Gastroesophageal sphincter (tissue), 4 donors: ENCODE data around the gene C2orf92. TPM values are rescaled to one million over a fixed set of nuclear protein-coding genes. Genes with fewer than 3 reads are reported as not detected.

ENCODE experiments used
- ATAC-seq: fragments of 150-250 bp; one replicate; pipeline ENCODE4 v1.9.1; 2016; ENCODE audit warnings: mild to moderate bottlenecking, moderate library complexity
- H3K27ac ChIP-seq, 4 donors: fragments of 200-600 bp; sonication (generic) in 3 of 4; 1 replicate in 3 of 4; 2 replicates in 1 of 4; pipeline ENCODE4 v1.5.1; 2016 to 2019
- H3K27me3 ChIP-seq: fragments of 200-600 bp; sonication (generic); one replicate; pipeline ENCODE4 v1.5.1; 2019
- H3K36me3 ChIP-seq, 2 donors: fragments of 200-600 bp; sonication (generic); one replicate each; pipeline ENCODE4 v1.5.1; 2019; ENCODE audit warnings: control low read depth in 1 of 2
- H3K4me1 ChIP-seq, 3 donors: fragments of 200-600 bp; sonication (generic); 1 replicate in 2 of 3; 2 replicates in 1 of 3; pipeline ENCODE4 v1.5.1; 2016 to 2019; ENCODE audit warnings: control low read depth in 2 of 3
- H3K4me3 ChIP-seq, 2 donors: fragments of 200-600 bp; sonication (generic); one replicate each; pipeline ENCODE4 v1.5.1; 2019; ENCODE audit warnings: mild to moderate bottlenecking in 1 of 2, moderate library complexity in 1 of 2
- H3K9me3 ChIP-seq, 3 donors: fragments of 200-600 bp; sonication (generic); one replicate each; pipeline ENCODE4 v1.5.1; 2017 to 2019; ENCODE audit warnings: control low read depth in 2 of 3
- EP300 ChIP-seq: sonication (generic); formaldehyde crosslinking; IDR thresholded peaks from one replicate; pipeline ENCODE4 v1.6.1; 2017; ENCODE audit warnings: antibody characterized with exemption, mild to moderate bottlenecking
- POLR2A ChIP-seq, 2 donors: fragments of 450-650 bp; IDR thresholded peaks; one replicate each; pipeline ENCODE4 v1.6.1; 2017; ENCODE audit warnings: antibody characterized with exemption in 2 of 2, mild to moderate bottlenecking in 2 of 2, moderate library complexity in 1 of 2
- POLR2AphosphoS5 ChIP-seq: sonication (generic); formaldehyde crosslinking; IDR thresholded peaks from one replicate; pipeline ENCODE4 v1.6.1; 2017; ENCODE audit warnings: antibody characterized with exemption
- WGBS, 2 donors: methylation state at CpG; one replicate each; pipeline ENCODE4 v1.1.5; 2018; ENCODE audit warnings: low coverage in 1 of 2; 5-methylcytosine and 5-hydroxymethylcytosine counted together
- total RNA-seq, 4 donors: library from RNA; depleted of rRNA; stranded (reverse); fragments of >200 nt; gene quantifications; one replicate each; pipeline ENCODE4 v1.1.0, GENCODE V29; 2016
- TF ChIP-seq, protein P1 (sequence below), 4 experiments: fragments of 200-600 bp in 2 of 4; fragments of 450-650 bp in 2 of 4; sonication (generic) in 1 of 4; IDR thresholded peaks; one replicate each; pipeline ENCODE4 v1.5.1; 2017 to 2019; ENCODE audit warnings: antibody characterized with exemption in 4 of 4, mild to moderate bottlenecking in 2 of 4, moderate library complexity in 2 of 4

Gene C2orf92
- total RNA-seq, 4 donors from 2014 or later: 1.5 to 6.7 (median 2.5) TPM

DNA sequence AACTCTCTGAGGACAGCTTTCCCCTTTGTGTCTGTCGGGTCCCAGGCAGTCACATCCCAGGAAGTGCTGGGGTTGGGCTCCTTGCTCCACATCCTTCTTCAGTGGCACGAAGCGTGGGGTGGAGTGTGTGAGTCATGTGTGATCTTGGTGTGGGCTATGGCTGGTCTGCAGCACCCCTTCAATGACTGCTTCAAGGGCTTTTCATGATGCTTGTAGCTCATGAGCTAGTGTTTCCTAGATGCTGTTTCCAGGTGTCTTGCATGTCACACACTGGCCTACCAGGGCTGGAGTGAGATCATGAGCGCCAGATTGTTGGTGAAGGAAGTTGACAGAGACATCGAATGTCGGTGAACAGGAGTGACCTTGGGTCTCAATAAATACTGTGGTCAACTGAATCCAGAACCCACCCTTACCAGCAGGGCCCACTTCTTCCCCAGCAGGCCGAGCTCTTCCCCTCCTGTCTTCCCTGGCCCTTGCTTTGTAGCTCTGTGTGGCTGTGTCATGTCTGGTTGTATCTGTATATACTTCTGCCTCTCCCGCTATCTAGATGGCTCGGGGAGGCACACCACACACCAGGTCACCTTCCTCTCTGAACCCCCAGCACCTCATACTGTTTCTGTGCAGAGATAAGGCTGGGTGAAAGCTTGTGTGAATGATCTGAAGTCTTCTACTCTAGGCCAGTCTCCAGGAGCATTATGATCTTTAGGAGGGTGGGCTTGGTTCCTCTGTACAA is 3.8 kb downstream of the C2orf92 start:
- Histone ChIP-seq H3K36me3 (no peaks in the 10 kb centered on the region), H3K4me1 (no peaks in the 10 kb centered on the region), H3K4me3 (no peak overlapping the region), H3K27ac (no peak overlapping the region), H3K27me3 (no peaks in the 10 kb centered on the region), H3K9me3 (no peaks in the 10 kb centered on the region)
- TF ChIP-seq POLR2AphosphoS5 (no peak), POLR2A (IDR thresholded peaks at IDR 0.05) (no peak), EP300 (no peak)
- TF ChIP-seq, protein P1, sequence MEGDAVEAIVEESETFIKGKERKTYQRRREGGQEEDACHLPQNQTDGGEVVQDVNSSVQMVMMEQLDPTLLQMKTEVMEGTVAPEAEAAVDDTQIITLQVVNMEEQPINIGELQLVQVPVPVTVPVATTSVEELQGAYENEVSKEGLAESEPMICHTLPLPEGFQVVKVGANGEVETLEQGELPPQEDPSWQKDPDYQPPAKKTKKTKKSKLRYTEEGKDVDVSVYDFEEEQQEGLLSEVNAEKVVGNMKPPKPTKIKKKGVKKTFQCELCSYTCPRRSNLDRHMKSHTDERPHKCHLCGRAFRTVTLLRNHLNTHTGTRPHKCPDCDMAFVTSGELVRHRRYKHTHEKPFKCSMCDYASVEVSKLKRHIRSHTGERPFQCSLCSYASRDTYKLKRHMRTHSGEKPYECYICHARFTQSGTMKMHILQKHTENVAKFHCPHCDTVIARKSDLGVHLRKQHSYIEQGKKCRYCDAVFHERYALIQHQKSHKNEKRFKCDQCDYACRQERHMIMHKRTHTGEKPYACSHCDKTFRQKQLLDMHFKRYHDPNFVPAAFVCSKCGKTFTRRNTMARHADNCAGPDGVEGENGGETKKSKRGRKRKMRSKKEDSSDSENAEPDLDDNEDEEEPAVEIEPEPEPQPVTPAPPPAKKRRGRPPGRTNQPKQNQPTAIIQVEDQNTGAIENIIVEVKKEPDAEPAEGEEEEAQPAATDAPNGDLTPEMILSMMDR (IDR thresholded peaks at IDR 0.05): no peak
- no peak for ATAC-seq
- 75 to 100% methylated on average over 4 to 7 of the region's 9 CpGs for WGBS, 2 donors

DNA sequence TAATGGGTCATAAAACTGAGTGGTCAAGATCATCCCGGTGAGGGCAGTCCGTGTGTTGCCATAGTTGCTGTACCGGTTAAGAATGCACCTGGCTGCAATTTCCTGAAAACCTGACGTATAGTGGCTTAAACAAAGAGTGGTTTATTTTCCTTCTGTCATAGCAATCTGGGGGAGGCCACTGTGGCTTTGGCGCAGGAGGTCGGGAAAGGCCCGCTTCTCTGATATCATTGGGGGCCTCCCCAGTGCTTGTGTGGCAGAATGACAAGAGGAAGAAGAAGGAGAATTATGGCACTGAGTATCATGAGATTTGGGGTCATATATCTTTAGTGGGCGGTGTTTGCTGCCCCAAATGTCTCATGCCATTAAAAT is 4.4 kb downstream of the C2orf92 start:
- no peaks in the 10 kb centered on the region for H3K4me1 ChIP-seq
- no peaks in the 10 kb centered on the region for H3K36me3 ChIP-seq
- H3K9me3 ChIP-seq: no peaks in the 10 kb centered on the region
- ATAC-seq: no peak
- 65 to 85% methylated on average over 4 to 5 of the region's 8 CpGs for WGBS, 2 donors
- no peak overlapping the region for H3K27ac ChIP-seq
- H3K27me3 ChIP-seq: no peaks in the 10 kb centered on the region
- H3K4me3 ChIP-seq: no peak overlapping the region
- TF ChIP-seq, protein P1 (IDR thresholded peaks at IDR 0.05): no peak
- TF ChIP-seq EP300 (no peak), POLR2A (IDR thresholded peaks at IDR 0.05) (no peak), POLR2AphosphoS5 (no peak)

DNA sequence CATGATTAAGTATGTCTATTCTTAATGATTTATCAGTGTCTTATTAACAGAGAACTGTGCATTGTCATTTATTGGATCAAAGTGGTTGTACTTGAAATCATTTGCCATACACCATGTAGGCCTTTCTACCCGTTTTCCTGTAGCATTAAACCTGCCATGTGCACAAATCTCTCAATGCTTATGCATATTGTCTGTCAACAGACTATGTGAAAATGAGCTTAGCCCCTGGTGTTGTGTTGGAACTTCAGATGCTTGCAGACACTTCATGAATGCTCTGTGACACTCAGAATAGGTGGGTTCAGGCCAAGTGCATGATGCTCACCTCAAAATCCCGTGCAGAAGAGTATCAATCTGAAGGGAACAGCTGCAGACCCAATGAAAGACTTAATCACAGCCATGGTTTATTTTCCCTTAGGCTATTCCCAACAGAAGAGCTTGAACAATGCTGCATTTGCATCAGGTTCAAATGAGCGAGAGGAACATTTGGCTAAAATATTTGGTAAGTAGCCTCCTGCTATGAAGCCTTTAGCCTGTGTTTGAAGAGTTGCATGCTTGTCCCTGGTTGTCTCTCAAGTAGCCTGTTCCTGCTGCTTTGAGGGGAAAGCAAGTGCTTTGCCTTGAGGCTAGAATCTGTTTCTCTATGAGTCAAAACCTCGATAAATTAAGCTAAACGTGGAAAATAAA is 6.1 kb downstream of the C2orf92 start:
- no peaks in the 10 kb centered on the region for H3K36me3 ChIP-seq

DNA sequence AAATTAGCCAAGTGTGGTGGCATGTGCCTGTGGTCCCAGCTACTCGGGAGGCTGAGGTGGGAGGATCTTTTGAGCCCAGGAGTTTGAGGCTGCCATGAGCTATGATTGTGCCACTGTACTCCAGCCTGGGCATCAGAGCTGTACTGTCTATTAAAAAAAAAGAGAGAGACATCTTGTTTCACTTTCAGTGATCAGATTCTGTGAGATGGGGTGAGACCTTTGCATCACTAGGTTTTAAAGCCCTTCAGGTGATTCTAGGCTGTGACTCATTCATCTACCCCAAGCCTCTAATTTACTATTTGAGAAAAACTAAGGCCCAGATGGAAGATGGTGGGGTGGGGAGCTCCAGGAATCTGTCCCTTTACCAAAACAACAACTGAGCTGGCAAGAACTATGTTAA is 7.1 kb downstream of the C2orf92 start:
- Histone ChIP-seq H3K4me3 (no peak overlapping the region), H3K27ac (no peak overlapping the region), H3K4me1 (no peaks in the 10 kb centered on the region), H3K27me3 (no peaks in the 10 kb centered on the region), H3K9me3 (no peaks in the 10 kb centered on the region), H3K36me3 (no peaks in the 10 kb centered on the region)
- no CpG with 5 or more reads among the region's 1 CpG for WGBS, 2 donors
- TF ChIP-seq POLR2A (IDR thresholded peaks at IDR 0.05) (no peak), EP300 (no peak), POLR2AphosphoS5 (no peak)
- TF ChIP-seq, protein P1 (IDR thresholded peaks at IDR 0.05): no peak
- ATAC-seq: no peak

More for the DNA sequence above, 6.1 kb downstream of the C2orf92 start:
- no peaks in the 10 kb centered on the region for H3K27me3 ChIP-seq
- no peaks in the 10 kb centered on the region for H3K4me1 ChIP-seq
- no peak overlapping the region for H3K27ac ChIP-seq
- no peak overlapping the region for H3K4me3 ChIP-seq
- TF ChIP-seq POLR2A (IDR thresholded peaks at IDR 0.05) (no peak), POLR2AphosphoS5 (no peak), EP300 (no peak)
- TF ChIP-seq, protein P1 (IDR thresholded peaks at IDR 0.05): no peak
- 68 to 76% methylated on average over 2 to 3 of the region's 5 CpGs for WGBS, 2 donors
- H3K9me3 ChIP-seq: no peaks in the 10 kb centered on the region
- no peak for ATAC-seq

DNA sequence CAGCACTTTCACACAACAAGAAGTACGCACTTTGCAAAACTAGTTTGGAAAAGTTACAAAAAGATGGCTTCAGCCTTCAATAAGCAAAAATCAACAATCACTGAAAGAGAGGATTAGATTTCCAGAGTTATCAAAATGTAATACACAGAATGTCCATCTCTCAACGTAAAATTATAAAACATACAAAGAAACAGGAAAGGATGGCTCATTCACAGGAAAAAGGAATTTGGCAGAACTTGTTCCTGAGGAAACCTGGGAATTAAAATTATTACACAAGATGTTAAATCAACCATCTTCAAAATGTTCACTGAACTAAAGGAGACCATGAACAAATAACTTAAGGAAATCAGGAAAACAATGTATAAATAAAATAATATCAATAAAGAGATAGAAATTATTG is 8.0 kb downstream of the C2orf92 start:
- Histone ChIP-seq H3K27me3 (no peaks in the 10 kb centered on the region), H3K4me3 (no peak overlapping the region), H3K36me3 (no peaks in the 10 kb centered on the region), H3K27ac (no peak overlapping the region), H3K9me3 (no peaks in the 10 kb centered on the region), H3K4me1 (no peaks in the 10 kb centered on the region)
- no peak for TF ChIP-seq EP300
- TF ChIP-seq POLR2A (IDR thresholded peaks at IDR 0.05): no peak
- no peak for TF ChIP-seq POLR2AphosphoS5
- ATAC-seq: no peak
- WGBS, 2 donors: 76 to 77% methylated on average over 2 of the region's 2 CpGs
